ENCODE data around the gene ZFAND2B. TPM values are rescaled to one million over a fixed set of nuclear protein-coding genes. Genes with fewer than 3 reads are reported as not detected.

Gene ZFAND2B
- total RNA-seq, 1 experiment from 2014 or later: 31.4 TPM

GRCh38 chr2:219165058-219165911, 41.3 kb upstream of the ZFAND2B start:
- POLR2A ChIA-PET: no interaction called here
- no peak overlapping the region for H2AFZ ChIP-seq (ENCODE audit: low read depth, low read length, poor library complexity, severe bottlenecking)
- TF ChIP-seq ZBTB33 (IDR thresholded peaks at IDR 0.05; ENCODE audit: extremely low read depth, insufficient replicate concordance, low read length) (no peak), ATF3 (IDR thresholded peaks at IDR 0.05) (no peak), RAD21 (IDR thresholded peaks at IDR 0.05; ENCODE audit: low read depth) (no peak), EZH2phosphoT487 (IDR thresholded peaks at IDR 0.05; ENCODE audit: borderline replicate concordance) (no peak), CTCF (IDR thresholded peaks at IDR 0.05 in 2 of 3, conservative IDR thresholded peaks at IDR 0.05 in 1 of 3; ENCODE audit: borderline replicate concordance in 1 of 3, insufficient read depth in 1 of 3, low read depth in 2 of 3, low read length in 2 of 3) (no peak), TCF7L2 (IDR thresholded peaks at IDR 0.05; ENCODE audit: borderline replicate concordance, extremely low read depth, insufficient read depth, insufficient read length) (no peak), JUND (IDR thresholded peaks at IDR 0.05) (no peak), SP1 (IDR thresholded peaks at IDR 0.05; ENCODE audit: low read depth) (no peak), EGR1 (IDR thresholded peaks at IDR 0.05; ENCODE audit: low read depth) (no peak), ZFX (IDR thresholded peaks at IDR 0.05) (no peak), CEBPB (IDR thresholded peaks at IDR 0.05; ENCODE audit: low read depth) (no peak), SRF (IDR thresholded peaks at IDR 0.05; ENCODE audit: low read depth) (no peak), FOSL1 (IDR thresholded peaks at IDR 0.05; ENCODE audit: low read depth) (no peak)
- intact Hi-C loops (cut with micrococcal nuclease): no loop called here
- BruUV-seq (replicated peaks): no TSS peak
- no peak overlapping the region for H3K27ac ChIP-seq (ENCODE audit: low read depth, low read length)
- DNase-seq (ENCODE audit: low read depth, low spot score) (no peak), ATAC-seq (no peak)
- H3K4me1 ChIP-seq (ENCODE audit: control insufficient read depth in 1 of 2, insufficient read depth in 2 of 2, low read length in 2 of 2): peaks cover 5 to 8% of the 10 kb centered on the region in 2 experiments; a peak in 3 of 4 replicates
- H4K20me1 ChIP-seq (ENCODE audit: insufficient read depth): no peaks in the 10 kb centered on the region
- RAD21 ChIA-PET (ENCODE audit: low non-redundant PET in 1 of 2, low total read pairs in 2 of 2, uncharacterized antibody in 2 of 2, unreplicated experiment in 2 of 2): no interaction called here
- H3K36me3 ChIP-seq (ENCODE audit: control insufficient read depth in 1 of 2, insufficient read depth in 2 of 2, low read length in 2 of 2): no peaks in the 10 kb centered on the region
- H3K79me2 ChIP-seq (ENCODE audit: insufficient read depth, low read length): no peaks in the 10 kb centered on the region
- CTCF ChIA-PET: interaction anchor here (1.7 to 1.9 kb wide), 2 partner anchors 11 to 129 kb away, joined by 6 read pairs; partner anchors contain the start of gene CNPPD1
- no peak overlapping the region for H3K4me3 ChIP-seq (replicated peaks in 1 of 2; ENCODE audit: low read depth in 1 of 2, low read length in 2 of 2)
- no peaks in the 10 kb centered on the region for H3K9me2 ChIP-seq (ENCODE audit: insufficient read depth)
- H3K9me3 ChIP-seq (ENCODE audit: control insufficient read depth in 1 of 2, insufficient read depth in 1 of 2, low read depth in 1 of 2, low read length in 2 of 2): no peaks in the 10 kb centered on the region
- no peak overlapping the region for H3K4me2 ChIP-seq (ENCODE audit: low read length)
- no peaks in the 10 kb centered on the region for H3K27me3 ChIP-seq (ENCODE audit: insufficient read depth, low read length)
- H3K9ac ChIP-seq (ENCODE audit: low read length): no peak overlapping the region
